T-helper 2 cell treated with Interferon-gamma antibody and Interleukin-4, amounts not matched to agents 5 μg/mL and 100 μg/mL, for 36 hours (primary cell): ENCODE data around the gene BACE1.

Source experiments
- DNase-seq: peaks from one replicate; pipeline ENCODE4 v3.0.0; 2021; ENCODE audit warnings: low spot score
- H3K27ac Mint-ChIP-seq: one replicate; pipeline ENCODE4 v1.8.0; 2021; ENCODE audit warnings: mild to moderate bottlenecking, mixed read lengths
- H3K27me3 Mint-ChIP-seq: one replicate; pipeline ENCODE4 v1.8.0; 2021; ENCODE audit warnings: low read depth, mixed read lengths
- H3K36me3 Mint-ChIP-seq: one replicate; pipeline ENCODE4 v1.8.0; 2021; ENCODE audit warnings: low read depth, mixed read lengths
- H3K4me1 Mint-ChIP-seq: one replicate; pipeline ENCODE4 v1.8.0; 2021; ENCODE audit warnings: low read depth, mixed read lengths
- H3K4me3 Mint-ChIP-seq: one replicate; pipeline ENCODE4 v1.8.0; 2022; ENCODE audit warnings: mild to moderate bottlenecking, moderate library complexity, mixed read lengths
- H3K9me3 Mint-ChIP-seq: one replicate; pipeline ENCODE4 v1.8.0; 2021; ENCODE audit warnings: mixed read lengths

Gene BACE1

GRCh38 chr11:117299351-117300282 is 16.4 kb downstream of the BACE1 start:
- H3K36me3 Mint-ChIP-seq: no peaks in the 10 kb centered on the region
- H3K9me3 Mint-ChIP-seq: no peaks in the 10 kb centered on the region
- H3K4me1 Mint-ChIP-seq: no peaks in the 10 kb centered on the region
- DNase-seq: no peak
- no peak overlapping the region for H3K27ac Mint-ChIP-seq
- H3K4me3 Mint-ChIP-seq: no peak overlapping the region
- H3K27me3 Mint-ChIP-seq: no peaks in the 10 kb centered on the region

GRCh38 chr11:117298195-117298594 is 17.9 kb downstream of the BACE1 start:
- Mint-ChIP-seq H3K4me3 (no peak overlapping the region), H3K36me3 (no peaks in the 10 kb centered on the region), H3K27me3 (no peaks in the 10 kb centered on the region), H3K4me1 (no peaks in the 10 kb centered on the region), H3K27ac (no peak overlapping the region), H3K9me3 (no peaks in the 10 kb centered on the region)
- no peak for DNase-seq

GRCh38 chr11:117296881-117297280 is 19.2 kb downstream of the BACE1 start:
- Mint-ChIP-seq H3K27ac (no peak overlapping the region), H3K4me3 (no peak overlapping the region), H3K27me3 (no peaks in the 10 kb centered on the region), H3K9me3 (no peaks in the 10 kb centered on the region), H3K4me1 (no peaks in the 10 kb centered on the region), H3K36me3 (no peaks in the 10 kb centered on the region)
- no peak for DNase-seq

- H3K4me3 Mint-ChIP-seq: no peak overlapping the region
- H3K9me3 Mint-ChIP-seq: no peaks in the 10 kb centered on the region
- no peaks in the 10 kb centered on the region for H3K4me1 Mint-ChIP-seq
- no peak overlapping the region for H3K27ac Mint-ChIP-seq
- no peak for DNase-seq
- no peaks in the 10 kb centered on the region for H3K27me3 Mint-ChIP-seq
- H3K36me3 Mint-ChIP-seq: peaks cover 2% of the 10 kb centered on the region
These were observed 20.5 kb downstream of the BACE1 start for GRCh38 chr11:117295438-117296137.

GRCh38 chr11:117292616-117293015 is 23.4 kb downstream of the BACE1 start:
- Mint-ChIP-seq H3K36me3 (peaks cover 2% of the 10 kb centered on the region), H3K9me3 (no peaks in the 10 kb centered on the region), H3K4me3 (no peak overlapping the region), H3K27ac (no peak overlapping the region), H3K4me1 (peaks cover 3% of the 10 kb centered on the region), H3K27me3 (no peaks in the 10 kb centered on the region)
- no peak for DNase-seq

GRCh38 chr11:117290809-117291396 is 25.2 kb downstream of the BACE1 start, which contains the start of gene BACE1-AS:
Gene BACE1-AS (plus strand): TSS chr11:117291346.
- peaks cover 2% of the 10 kb centered on the region for H3K36me3 Mint-ChIP-seq
- H3K27me3 Mint-ChIP-seq: no peaks in the 10 kb centered on the region
- peaks cover 3% of the 10 kb centered on the region for H3K4me1 Mint-ChIP-seq
- H3K27ac Mint-ChIP-seq: no peak within 1 kb of the TSS
- H3K4me3 Mint-ChIP-seq: no peak within 1 kb of the TSS
- H3K9me3 Mint-ChIP-seq: no peaks in the 10 kb centered on the region
- no peak for DNase-seq

- H3K9me3 Mint-ChIP-seq: no peaks in the 10 kb centered on the region
- peaks cover 3% of the 10 kb centered on the region for H3K4me1 Mint-ChIP-seq
- peaks cover 4% of the 10 kb centered on the region for H3K36me3 Mint-ChIP-seq
These were observed 26.3 kb downstream of the BACE1 start for GRCh38 chr11:117289795-117290194.

GRCh38 chr11:117287668-117288067 is 28.4 kb downstream of the BACE1 start:
- DNase-seq: no peak
- Mint-ChIP-seq H3K36me3 (peaks cover 9% of the 10 kb centered on the region), H3K4me1 (peaks cover 3% of the 10 kb centered on the region), H3K27me3 (no peaks in the 10 kb centered on the region), H3K4me3 (no peak overlapping the region), H3K27ac (no peak overlapping the region), H3K9me3 (no peaks in the 10 kb centered on the region)

More at GRCh38 chr11:117289795-117290194, 26.3 kb downstream of the BACE1 start:
- H3K27me3 Mint-ChIP-seq: no peaks in the 10 kb centered on the region
- no peak for DNase-seq
- no peak overlapping the region for H3K27ac Mint-ChIP-seq
- no peak overlapping the region for H3K4me3 Mint-ChIP-seq

- Mint-ChIP-seq H3K36me3 (peaks cover 18% of the 10 kb centered on the region), H3K27ac (no peak overlapping the region), H3K9me3 (no peaks in the 10 kb centered on the region), H3K4me3 (no peak overlapping the region), H3K4me1 (peaks cover 3% of the 10 kb centered on the region), H3K27me3 (no peaks in the 10 kb centered on the region)
- DNase-seq: no peak
These were observed 29.5 kb downstream of the BACE1 start for GRCh38 chr11:117286588-117286987.

GRCh38 chr11:117284053-117284452 is 32.0 kb downstream of the BACE1 start:
- no peak overlapping the region for H3K27ac Mint-ChIP-seq
- no peaks in the 10 kb centered on the region for H3K27me3 Mint-ChIP-seq
- H3K36me3 Mint-ChIP-seq: peaks cover 21% of the 10 kb centered on the region
- no peak overlapping the region for H3K4me3 Mint-ChIP-seq
- no peaks in the 10 kb centered on the region for H3K9me3 Mint-ChIP-seq
- peaks cover 14% of the 10 kb centered on the region for H3K4me1 Mint-ChIP-seq
- DNase-seq: no peak

GRCh38 chr11:117282956-117283355 is 33.1 kb downstream of the BACE1 start:
- peaks cover 14% of the 10 kb centered on the region for H3K4me1 Mint-ChIP-seq
- H3K36me3 Mint-ChIP-seq: peaks cover 24% of the 10 kb centered on the region
- H3K9me3 Mint-ChIP-seq: no peaks in the 10 kb centered on the region
- H3K4me3 Mint-ChIP-seq: no peak overlapping the region
- no peak for DNase-seq
- no peaks in the 10 kb centered on the region for H3K27me3 Mint-ChIP-seq
- no peak overlapping the region for H3K27ac Mint-ChIP-seq

GRCh38 chr11:117281869-117282268 is 34.2 kb downstream of the BACE1 start:
- peaks cover 14% of the 10 kb centered on the region for H3K4me1 Mint-ChIP-seq
- peaks cover 24% of the 10 kb centered on the region for H3K36me3 Mint-ChIP-seq
- H3K27ac Mint-ChIP-seq: no peak overlapping the region
- H3K27me3 Mint-ChIP-seq: no peaks in the 10 kb centered on the region
- no peak for DNase-seq
- H3K9me3 Mint-ChIP-seq: no peaks in the 10 kb centered on the region
- H3K4me3 Mint-ChIP-seq: no peak overlapping the region

GRCh38 chr11:117281159-117281558 is 34.9 kb downstream of the BACE1 start:
- Mint-ChIP-seq H3K27ac (no peak overlapping the region), H3K9me3 (no peaks in the 10 kb centered on the region), H3K36me3 (peaks cover 24% of the 10 kb centered on the region), H3K27me3 (no peaks in the 10 kb centered on the region), H3K4me1 (peaks cover 14% of the 10 kb centered on the region), H3K4me3 (no peak overlapping the region)
- DNase-seq: no peak
